Panc1 (cell line): Measurements from ENCODE around the gene TNFAIP8L1. TPM values are rescaled to one million over a fixed set of nuclear protein-coding genes. Genes with fewer than 3 reads are reported as not detected.

ENCODE experiments used
- ATAC-seq: fragments of 200-7000 bp; cut with Tn5 transposase; 2 replicates; pipeline ENCODE4 v1.9.1; 2020; ENCODE audit warnings: mild to moderate bottlenecking, moderate library complexity
- BruUV-seq: library from RNA; stranded (reverse); fragments of 400-500 nt; replicated peaks from 2 replicates; lab custom pipeline; 2021; lab: Mats Ljungman, UMichigan
- CTCF ChIA-PET: fragments of 300-600 bp; sonication (Branson Sonifier 250); formaldehyde crosslinking; loops from one replicate; lab custom pipeline; 2022; ENCODE audit warnings: antibody characterized with exemption; lab: Charles Lee
- POLR2A ChIA-PET: fragments of 300-600 bp; sonication (Branson Sonifier 250); formaldehyde crosslinking; loops from one replicate; lab custom pipeline; 2022; ENCODE audit warnings: antibody characterized with exemption; lab: Charles Lee
- DNase-seq: peaks from one replicate; pipeline ENCODE4 v3.0.0-alpha.2; 2010; ENCODE audit warnings: low read depth, low spot score
- H3K27ac ChIP-seq: 2 replicates; pipeline ENCODE4 v1.5.1; 2011; ENCODE audit warnings: mild to moderate bottlenecking, low read length, inconsistent platforms
- H3K27me3 ChIP-seq: fragments of 200-500 bp; sonication (Bioruptor generic); 2 replicates; pipeline ENCODE4 v1.6.0; 2014; ENCODE audit warnings: low read length, inconsistent platforms; ENCODE audit not compliant: control insufficient read depth, insufficient read depth
- H3K36me3 ChIP-seq: fragments of 200-500 bp; sonication (Bioruptor generic); 2 replicates; pipeline ENCODE4 v1.5.1; 2014; ENCODE audit warnings: inconsistent platforms, mild to moderate bottlenecking, low read length, moderate library complexity; ENCODE audit not compliant: control insufficient read depth, insufficient read depth
- H3K4me1 ChIP-seq: 2 replicates; pipeline ENCODE4 v1.5.1; 2011; ENCODE audit warnings: inconsistent platforms, mild to moderate bottlenecking, low read length, moderate library complexity; ENCODE audit not compliant: control insufficient read depth, insufficient read depth
- H3K4me3 ChIP-seq, 2 experiments: 2 replicates each; pipeline ENCODE4 v1.5.1; 2011 to 2012; ENCODE audit warnings: low read depth in 2 of 2, low read length in 2 of 2, mild to moderate bottlenecking in 2 of 2, inconsistent platforms in 1 of 2, moderate library complexity in 1 of 2
- H3K9me3 ChIP-seq: fragments of 200-500 bp; sonication (Bioruptor generic); 2 replicates; pipeline ENCODE4 v1.5.1; 2014; ENCODE audit warnings: low read depth, mild to moderate bottlenecking, inconsistent platforms, low read length, moderate library complexity; ENCODE audit not compliant: control insufficient read depth, insufficient read depth
- CTCF ChIP-seq: fragments of 450-650 bp; IDR thresholded peaks from 2 replicates; pipeline ENCODE4 v1.5.1; 2017; ENCODE audit warnings: mild to moderate bottlenecking
- POLR2AphosphoS5 ChIP-seq: IDR thresholded peaks from 2 replicates; pipeline ENCODE4 v1.6.1; 2012; ENCODE audit warnings: mild to moderate bottlenecking, low read depth, low read length, moderate library complexity
- SIN3A ChIP-seq: IDR thresholded peaks from 2 replicates; pipeline ENCODE4 v1.6.1; 2012; ENCODE audit warnings: low read depth, mild to moderate bottlenecking, low read length, moderate library complexity, borderline replicate concordance; ENCODE audit not compliant: insufficient read depth
- TCF7L2 ChIP-seq: IDR thresholded peaks from 2 replicates; pipeline ENCODE4 v1.6.1; 2011; ENCODE audit warnings: mild to moderate bottlenecking, low read depth, low read length, inconsistent platforms
- in situ Hi-C: cut with HindIII; loops from 2 replicates; pipeline ENCODE4 v1.10.0; 2016; ENCODE audit warnings: low sequenced_read_pairs, low pct_unique_long_range_greater_than_20kb
- intact Hi-C: fragments of 100-400 bp; cut with micrococcal nuclease; formaldehyde crosslinking; loops from one replicate; pipeline ENCODE4 v1.10.0; 2022; ENCODE audit not compliant: unreplicated experiment
- total RNA-seq: library from RNA; stranded (reverse); gene quantifications from one replicate; pipeline ENCODE4 v1.2.1, GENCODE V29; 2021; ENCODE audit not compliant: unreplicated experiment
- TF ChIP-seq, protein P1 (sequence below), 2 experiments: IDR thresholded peaks; 2 replicates each; pipeline ENCODE4 v1.6.1; 2011 to 2012; ENCODE audit warnings: low read depth in 2 of 2, control low read depth in 1 of 2, low read length in 1 of 2, mild to moderate bottlenecking in 1 of 2, moderate library complexity in 1 of 2; ENCODE audit not compliant: insufficient read depth in 1 of 2

TNFAIP8L1 gene
- total RNA-seq, 1 experiment from 2014 or later, result 4.8 TPM

- Histone ChIP-seq H3K9me3 (no peaks in the 10 kb centered on the region), H3K27ac (no peak overlapping the region), H3K4me3 (no peak overlapping the region), H3K27me3 (no peaks in the 10 kb centered on the region), H3K4me1 (no peaks in the 10 kb centered on the region; the same call in 1 of the 2 replicates), H3K36me3 (no peaks in the 10 kb centered on the region; the same call in 1 of the 2 replicates)
- DNase-seq, result no peak
- ATAC-seq, result no peak
- intact Hi-C loops, result no loop called here
- ChIA-PET CTCF (no interaction called here), POLR2A (no interaction called here)
- in situ Hi-C loops, result no loop called here
- no peak for TF ChIP-seq TCF7L2
- no peak for TF ChIP-seq CTCF
- TF ChIP-seq SIN3A, result no peak
- TF ChIP-seq, protein P1, sequence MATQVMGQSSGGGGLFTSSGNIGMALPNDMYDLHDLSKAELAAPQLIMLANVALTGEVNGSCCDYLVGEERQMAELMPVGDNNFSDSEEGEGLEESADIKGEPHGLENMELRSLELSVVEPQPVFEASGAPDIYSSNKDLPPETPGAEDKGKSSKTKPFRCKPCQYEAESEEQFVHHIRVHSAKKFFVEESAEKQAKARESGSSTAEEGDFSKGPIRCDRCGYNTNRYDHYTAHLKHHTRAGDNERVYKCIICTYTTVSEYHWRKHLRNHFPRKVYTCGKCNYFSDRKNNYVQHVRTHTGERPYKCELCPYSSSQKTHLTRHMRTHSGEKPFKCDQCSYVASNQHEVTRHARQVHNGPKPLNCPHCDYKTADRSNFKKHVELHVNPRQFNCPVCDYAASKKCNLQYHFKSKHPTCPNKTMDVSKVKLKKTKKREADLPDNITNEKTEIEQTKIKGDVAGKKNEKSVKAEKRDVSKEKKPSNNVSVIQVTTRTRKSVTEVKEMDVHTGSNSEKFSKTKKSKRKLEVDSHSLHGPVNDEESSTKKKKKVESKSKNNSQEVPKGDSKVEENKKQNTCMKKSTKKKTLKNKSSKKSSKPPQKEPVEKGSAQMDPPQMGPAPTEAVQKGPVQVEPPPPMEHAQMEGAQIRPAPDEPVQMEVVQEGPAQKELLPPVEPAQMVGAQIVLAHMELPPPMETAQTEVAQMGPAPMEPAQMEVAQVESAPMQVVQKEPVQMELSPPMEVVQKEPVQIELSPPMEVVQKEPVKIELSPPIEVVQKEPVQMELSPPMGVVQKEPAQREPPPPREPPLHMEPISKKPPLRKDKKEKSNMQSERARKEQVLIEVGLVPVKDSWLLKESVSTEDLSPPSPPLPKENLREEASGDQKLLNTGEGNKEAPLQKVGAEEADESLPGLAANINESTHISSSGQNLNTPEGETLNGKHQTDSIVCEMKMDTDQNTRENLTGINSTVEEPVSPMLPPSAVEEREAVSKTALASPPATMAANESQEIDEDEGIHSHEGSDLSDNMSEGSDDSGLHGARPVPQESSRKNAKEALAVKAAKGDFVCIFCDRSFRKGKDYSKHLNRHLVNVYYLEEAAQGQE (IDR thresholded peaks at IDR 0.05; ENCODE audit: insufficient read depth in 1 of 2, low read depth in 2 of 2, low read length in 1 of 2), result no peak
- no peak for TF ChIP-seq POLR2AphosphoS5
- BruUV-seq, result no TSS peak
These were observed 25.3 kb downstream of the TNFAIP8L1 start for GRCh38 chr19:4664642-4665041.

DNA sequence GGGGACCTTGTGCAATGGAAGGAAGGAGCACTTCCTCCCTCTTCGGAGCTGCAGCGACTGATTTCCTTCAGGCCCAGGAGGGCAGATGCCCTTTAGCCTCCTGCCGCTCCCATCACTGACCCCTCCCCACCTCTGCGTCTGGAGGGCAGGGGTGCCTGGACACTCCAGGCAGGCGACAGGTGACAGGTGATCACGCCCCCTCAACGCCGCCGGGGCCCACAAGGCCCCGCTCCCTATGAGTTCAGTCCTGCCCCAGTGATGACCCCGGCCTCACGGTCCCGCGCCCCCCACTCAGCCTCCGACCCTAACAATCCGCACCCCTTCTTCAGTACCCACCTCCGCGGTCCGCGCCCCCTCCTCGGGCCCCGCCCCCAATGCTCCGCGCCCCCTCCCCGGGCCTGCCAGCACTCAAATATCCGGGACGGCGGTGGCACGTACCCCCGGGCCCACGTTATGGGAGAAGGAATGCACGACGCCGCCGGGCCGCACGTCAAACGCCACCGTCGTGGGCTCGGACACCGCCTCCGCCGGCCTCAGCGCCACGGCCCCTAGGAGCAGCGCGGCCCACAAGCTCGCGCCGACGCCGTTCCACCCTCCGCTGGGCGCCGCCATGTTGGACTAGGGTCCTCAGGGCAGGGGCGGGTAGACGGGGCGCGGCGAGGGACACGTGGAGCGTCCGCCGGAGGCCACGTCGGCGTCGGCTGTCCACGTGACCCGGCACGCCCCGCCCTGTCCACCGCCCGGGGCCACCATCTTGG lies 30.6 kb downstream of the TNFAIP8L1 start, which contains the start of gene MYDGF:
TSS of gene MYDGF (minus strand) at position 620 of the 758 bp plus-strand sequence. CDS start at position 612, 8 bp downstream.
- Histone ChIP-seq H3K9me3 (no peaks in the 10 kb centered on the region), H3K4me1 (peaks cover 7% of the 10 kb centered on the region), H3K27ac (peak within 1 kb of the TSS; percentile 63; the same call in 1 of the 2 replicates), H3K4me3 (peak within 1 kb of the TSS; percentile 74 to 75), H3K27me3 (no peaks in the 10 kb centered on the region), H3K36me3 (no peaks in the 10 kb centered on the region; the same call in 1 of the 2 replicates)
- TF ChIP-seq TCF7L2 (no peak), SIN3A (0 out of 2 replicates have a peak, but pooled peaks have one; percentile 72), POLR2AphosphoS5 (peak; percentile 49; the same call in 1 of the 2 replicates)
- DNase-seq (no peak), ATAC-seq (peak; percentile 96)
- BruUV-seq, result no TSS peak
- intact Hi-C loops, result no loop called here
- POLR2A ChIA-PET, result no interaction called here
- CTCF ChIA-PET, result no interaction called here
- in situ Hi-C loops, result no loop called here
